ENCODE data around the gene VCX. TPM values are rescaled to one million over a fixed set of nuclear protein-coding genes. Genes with fewer than 3 reads are reported as not detected.
A peak's percentile ranks its signal among the peaks of the same experiment; 100 is the strongest.
"Not testable (repeated sequence)": the region's sequence is repeated elsewhere in the genome, so short reads cannot be mapped to it uniquely, and the experiment has no call there.

VCX gene
- total RNA-seq (2022): not detected in 2 replicates
- not detected for Bru-seq, nascent RNA
- BruChase-seq, experiment 1, labeled RNA remaining after a 2-hour chase: percentile 23 among the genes with signal in this experiment
- percentile 29 among the genes with signal in this experiment for BruChase-seq, experiment 2, labeled RNA remaining after a 6-hour chase
- long read RNA-seq: 0 reads

GRCh38 chrX:7842871-7843270, at the start of gene VCX:
Gene VCX (plus strand): TSS chrX:7843171. CDS start chrX:7843204, 33 bp downstream.
- intact Hi-C loops (cut with micrococcal nuclease; ENCODE audit: unreplicated experiment): not testable (repeated sequence)

GRCh38 chrX:7798327-7798726, 44.6 kb upstream of the VCX start:
- Mint-ChIP-seq H3K27me3 (ENCODE audit: insufficient read depth, unreplicated experiment) (no peaks in the 10 kb centered on the region), H3K4me3 (ENCODE audit: unreplicated experiment) (no peak overlapping the region), H3K36me3 (ENCODE audit: insufficient read depth, unreplicated experiment) (no peaks in the 10 kb centered on the region), H3K9me3 (ENCODE audit: unreplicated experiment) (peaks cover 14% of the 10 kb centered on the region), H3K4me1 (ENCODE audit: low read depth, unreplicated experiment) (no peaks in the 10 kb centered on the region), H3K27ac (ENCODE audit: unreplicated experiment) (no peak overlapping the region)
- CTCF ChIA-PET: no interaction called here
- no peaks in the 10 kb centered on the region for H3K36me3 ChIP-seq (ENCODE audit: control insufficient read depth, insufficient read depth, low read length)
- no peak overlapping the region for H3K4me3 ChIP-seq (ENCODE audit: low read depth, low read length)
- DNase-seq: no peak
- H3K27me3 ChIP-seq (replicated peaks; ENCODE audit: control insufficient read depth, insufficient read depth, low read length): no peaks in the 10 kb centered on the region
- TF ChIP-seq CTCF (IDR thresholded peaks at IDR 0.05; ENCODE audit: insufficient read depth in 1 of 2, low read depth in 1 of 2, low read length in 1 of 2, severe bottlenecking in 1 of 2, unreplicated experiment in 1 of 2): no peak
- no TSS peak for BruUV-seq (replicated peaks)
- H3K4me1 ChIP-seq: no peaks in the 10 kb centered on the region
- intact Hi-C loops (cut with micrococcal nuclease; ENCODE audit: unreplicated experiment): no loop called here
- POLR2A ChIA-PET: no interaction called here
- no peaks in the 10 kb centered on the region for H3K9me3 ChIP-seq

More at GRCh38 chrX:7842871-7843270, at the start of gene VCX:
- H3K9me3 Mint-ChIP-seq (ENCODE audit: unreplicated experiment); H3K4me3 Mint-ChIP-seq (ENCODE audit: unreplicated experiment); H3K27ac Mint-ChIP-seq (ENCODE audit: unreplicated experiment); BruUV-seq (replicated peaks); H3K4me1 Mint-ChIP-seq (ENCODE audit: low read depth, unreplicated experiment); H3K9me3 ChIP-seq; H3K36me3 ChIP-seq (ENCODE audit: control insufficient read depth, insufficient read depth, low read length); H3K36me3 Mint-ChIP-seq (ENCODE audit: insufficient read depth, unreplicated experiment); H3K4me1 ChIP-seq; H3K4me3 ChIP-seq (ENCODE audit: low read depth, low read length); DNase-seq; POLR2A ChIA-PET; CTCF ChIA-PET; H3K27me3 Mint-ChIP-seq (ENCODE audit: insufficient read depth, unreplicated experiment); H3K27me3 ChIP-seq (replicated peaks; ENCODE audit: control insufficient read depth, insufficient read depth, low read length): not testable (repeated sequence)

GRCh38 chrX:7801711-7802110, 41.3 kb upstream of the VCX start:
- Histone ChIP-seq H3K4me1 (no peaks in the 10 kb centered on the region), H3K4me3 (ENCODE audit: low read depth, low read length) (no peak overlapping the region), H3K9me3 (no peaks in the 10 kb centered on the region), H3K36me3 (ENCODE audit: control insufficient read depth, insufficient read depth, low read length) (no peaks in the 10 kb centered on the region), H3K27me3 (replicated peaks; ENCODE audit: control insufficient read depth, insufficient read depth, low read length) (no peaks in the 10 kb centered on the region)
- Mint-ChIP-seq H3K27ac (ENCODE audit: unreplicated experiment) (no peak overlapping the region), H3K4me1 (ENCODE audit: low read depth, unreplicated experiment) (no peaks in the 10 kb centered on the region), H3K9me3 (ENCODE audit: unreplicated experiment) (peaks cover 12% of the 10 kb centered on the region), H3K27me3 (ENCODE audit: insufficient read depth, unreplicated experiment) (no peaks in the 10 kb centered on the region), H3K4me3 (ENCODE audit: unreplicated experiment) (no peak overlapping the region), H3K36me3 (ENCODE audit: insufficient read depth, unreplicated experiment) (no peaks in the 10 kb centered on the region)
- intact Hi-C loops (cut with micrococcal nuclease; ENCODE audit: unreplicated experiment): no loop called here
- no TSS peak for BruUV-seq (replicated peaks)
- no peak for DNase-seq
- ChIA-PET POLR2A (no interaction called here), CTCF (no interaction called here)
- TF ChIP-seq CTCF (IDR thresholded peaks at IDR 0.05; ENCODE audit: insufficient read depth in 1 of 2, low read depth in 1 of 2, low read length in 1 of 2, severe bottlenecking in 1 of 2, unreplicated experiment in 1 of 2): no peak

Measured in Caco-2 (cell line).